ENCODE data around the gene NGFR. TPM values are rescaled to one million over a fixed set of nuclear protein-coding genes. Genes with fewer than 3 reads are reported as not detected.

Gene NGFR
- total RNA-seq, 1 experiment from 2014 or later: 1.6 TPM

DNA sequence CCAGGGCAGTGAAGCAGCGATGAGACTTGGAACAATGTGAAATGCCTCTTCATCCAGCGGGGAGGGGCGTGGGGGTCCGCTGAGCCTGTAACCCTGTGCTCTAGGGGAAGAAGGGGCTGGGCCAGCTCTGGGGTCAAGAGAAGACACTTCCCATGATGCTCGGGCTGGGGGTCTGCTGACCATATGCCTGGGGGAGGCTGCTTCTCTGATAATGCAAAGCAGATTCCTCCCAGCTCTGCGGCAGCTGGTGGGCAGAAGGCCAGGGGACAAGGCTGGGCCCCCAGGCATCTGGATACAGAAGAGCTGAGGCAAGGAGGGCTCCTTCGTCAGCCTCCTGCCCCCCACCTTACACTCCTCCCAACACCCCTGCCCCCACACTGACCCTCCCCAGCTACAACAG, 24.7 kb downstream of the NGFR start:
- H3K4me3 ChIP-seq (ENCODE audit: low read depth in 2 of 2, low read length in 2 of 2): no peak overlapping the region
- in situ Hi-C loops (cut with HindIII; ENCODE audit: low pct_unique_long_range_greater_than_20kb, low sequenced_read_pairs): no loop called here
- H3K9me3 ChIP-seq (ENCODE audit: control insufficient read depth, insufficient read depth, low read depth, low read length): no peaks in the 10 kb centered on the region
- no peaks in the 10 kb centered on the region for H3K36me3 ChIP-seq (ENCODE audit: control insufficient read depth, insufficient read depth, low read length)
- ChIA-PET CTCF (no interaction called here), POLR2A (no interaction called here)
- TF ChIP-seq, protein P1, sequence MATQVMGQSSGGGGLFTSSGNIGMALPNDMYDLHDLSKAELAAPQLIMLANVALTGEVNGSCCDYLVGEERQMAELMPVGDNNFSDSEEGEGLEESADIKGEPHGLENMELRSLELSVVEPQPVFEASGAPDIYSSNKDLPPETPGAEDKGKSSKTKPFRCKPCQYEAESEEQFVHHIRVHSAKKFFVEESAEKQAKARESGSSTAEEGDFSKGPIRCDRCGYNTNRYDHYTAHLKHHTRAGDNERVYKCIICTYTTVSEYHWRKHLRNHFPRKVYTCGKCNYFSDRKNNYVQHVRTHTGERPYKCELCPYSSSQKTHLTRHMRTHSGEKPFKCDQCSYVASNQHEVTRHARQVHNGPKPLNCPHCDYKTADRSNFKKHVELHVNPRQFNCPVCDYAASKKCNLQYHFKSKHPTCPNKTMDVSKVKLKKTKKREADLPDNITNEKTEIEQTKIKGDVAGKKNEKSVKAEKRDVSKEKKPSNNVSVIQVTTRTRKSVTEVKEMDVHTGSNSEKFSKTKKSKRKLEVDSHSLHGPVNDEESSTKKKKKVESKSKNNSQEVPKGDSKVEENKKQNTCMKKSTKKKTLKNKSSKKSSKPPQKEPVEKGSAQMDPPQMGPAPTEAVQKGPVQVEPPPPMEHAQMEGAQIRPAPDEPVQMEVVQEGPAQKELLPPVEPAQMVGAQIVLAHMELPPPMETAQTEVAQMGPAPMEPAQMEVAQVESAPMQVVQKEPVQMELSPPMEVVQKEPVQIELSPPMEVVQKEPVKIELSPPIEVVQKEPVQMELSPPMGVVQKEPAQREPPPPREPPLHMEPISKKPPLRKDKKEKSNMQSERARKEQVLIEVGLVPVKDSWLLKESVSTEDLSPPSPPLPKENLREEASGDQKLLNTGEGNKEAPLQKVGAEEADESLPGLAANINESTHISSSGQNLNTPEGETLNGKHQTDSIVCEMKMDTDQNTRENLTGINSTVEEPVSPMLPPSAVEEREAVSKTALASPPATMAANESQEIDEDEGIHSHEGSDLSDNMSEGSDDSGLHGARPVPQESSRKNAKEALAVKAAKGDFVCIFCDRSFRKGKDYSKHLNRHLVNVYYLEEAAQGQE (IDR thresholded peaks at IDR 0.05; ENCODE audit: insufficient read depth in 1 of 2, low read depth in 2 of 2, low read length in 1 of 2): no peak
- TF ChIP-seq POLR2AphosphoS5 (IDR thresholded peaks at IDR 0.05; ENCODE audit: low read depth, low read length) (no peak), TCF7L2 (IDR thresholded peaks at IDR 0.05; ENCODE audit: low read depth, low read length) (no peak), SIN3A (IDR thresholded peaks at IDR 0.05; ENCODE audit: borderline replicate concordance, insufficient read depth, low read depth, low read length) (no peak)
- TF ChIP-seq, protein P2, sequence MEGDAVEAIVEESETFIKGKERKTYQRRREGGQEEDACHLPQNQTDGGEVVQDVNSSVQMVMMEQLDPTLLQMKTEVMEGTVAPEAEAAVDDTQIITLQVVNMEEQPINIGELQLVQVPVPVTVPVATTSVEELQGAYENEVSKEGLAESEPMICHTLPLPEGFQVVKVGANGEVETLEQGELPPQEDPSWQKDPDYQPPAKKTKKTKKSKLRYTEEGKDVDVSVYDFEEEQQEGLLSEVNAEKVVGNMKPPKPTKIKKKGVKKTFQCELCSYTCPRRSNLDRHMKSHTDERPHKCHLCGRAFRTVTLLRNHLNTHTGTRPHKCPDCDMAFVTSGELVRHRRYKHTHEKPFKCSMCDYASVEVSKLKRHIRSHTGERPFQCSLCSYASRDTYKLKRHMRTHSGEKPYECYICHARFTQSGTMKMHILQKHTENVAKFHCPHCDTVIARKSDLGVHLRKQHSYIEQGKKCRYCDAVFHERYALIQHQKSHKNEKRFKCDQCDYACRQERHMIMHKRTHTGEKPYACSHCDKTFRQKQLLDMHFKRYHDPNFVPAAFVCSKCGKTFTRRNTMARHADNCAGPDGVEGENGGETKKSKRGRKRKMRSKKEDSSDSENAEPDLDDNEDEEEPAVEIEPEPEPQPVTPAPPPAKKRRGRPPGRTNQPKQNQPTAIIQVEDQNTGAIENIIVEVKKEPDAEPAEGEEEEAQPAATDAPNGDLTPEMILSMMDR (IDR thresholded peaks at IDR 0.05): no peak
- DNase-seq (ENCODE audit: low read depth, low spot score) (no peak), ATAC-seq (no peak)
- intact Hi-C loops (cut with micrococcal nuclease; ENCODE audit: unreplicated experiment): no loop called here
- H3K27me3 ChIP-seq (ENCODE audit: control insufficient read depth, insufficient read depth, low read length): no peaks in the 10 kb centered on the region
- peaks cover 12% of the 10 kb centered on the region for H3K4me1 ChIP-seq (ENCODE audit: control insufficient read depth, insufficient read depth, low read length)
- no peak overlapping the region for H3K27ac ChIP-seq (ENCODE audit: low read length)
- no TSS peak for BruUV-seq (replicated peaks)

DNA sequence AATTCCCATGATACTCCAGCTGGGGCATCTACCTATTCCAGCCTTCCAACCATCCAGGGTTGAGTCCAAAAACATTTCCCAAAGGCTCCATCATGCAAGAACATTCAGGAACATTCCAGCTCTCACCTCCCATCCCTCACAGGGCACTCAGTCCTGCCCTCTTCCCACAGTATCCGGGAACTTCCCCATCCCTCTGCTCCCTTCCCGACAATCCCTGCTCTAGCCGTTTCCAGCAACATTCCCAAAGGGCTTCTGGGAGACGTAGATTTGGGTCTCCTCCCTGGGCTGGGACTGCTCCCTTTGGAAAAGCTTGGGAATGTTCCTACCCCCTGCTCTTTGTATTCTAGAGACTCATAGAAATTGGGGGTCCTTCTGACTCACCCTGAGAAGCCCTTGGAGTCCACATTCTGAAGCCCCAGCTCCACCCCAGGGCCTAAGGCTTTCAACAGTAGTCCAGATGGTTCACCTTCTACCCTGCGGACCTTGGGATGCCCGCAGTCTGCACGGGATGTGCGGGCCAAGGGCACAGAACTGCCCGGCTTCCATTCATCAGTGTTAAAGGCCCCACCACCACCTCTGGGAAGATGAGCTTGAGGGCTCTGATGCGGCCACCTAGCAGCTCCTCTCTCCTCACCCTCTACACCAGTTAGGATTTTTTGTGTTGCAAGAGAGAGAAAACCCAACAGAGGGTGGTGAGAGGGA, 25.4 kb downstream of the NGFR start:
- CTCF ChIA-PET: no interaction called here

More for the DNA sequence above, 25.4 kb downstream of the NGFR start:
- POLR2A ChIA-PET: no interaction called here
- in situ Hi-C loops (cut with HindIII; ENCODE audit: low pct_unique_long_range_greater_than_20kb, low sequenced_read_pairs): no loop called here
- H3K4me3 ChIP-seq (ENCODE audit: low read depth in 2 of 2, low read length in 2 of 2): no peak overlapping the region
- intact Hi-C loops (cut with micrococcal nuclease; ENCODE audit: unreplicated experiment): no loop called here
- no peaks in the 10 kb centered on the region for H3K36me3 ChIP-seq (ENCODE audit: control insufficient read depth, insufficient read depth, low read length)
- ATAC-seq (no peak), DNase-seq (ENCODE audit: low read depth, low spot score) (no peak)
- no peak overlapping the region for H3K27ac ChIP-seq (ENCODE audit: low read length)
- H3K9me3 ChIP-seq (ENCODE audit: control insufficient read depth, insufficient read depth, low read depth, low read length): no peaks in the 10 kb centered on the region
- no TSS peak for BruUV-seq (replicated peaks)
- peaks cover 5% of the 10 kb centered on the region for H3K4me1 ChIP-seq (ENCODE audit: control insufficient read depth, insufficient read depth, low read length)
- no peak for TF ChIP-seq POLR2AphosphoS5 (IDR thresholded peaks at IDR 0.05; ENCODE audit: low read depth, low read length)
- TF ChIP-seq, protein P2 (IDR thresholded peaks at IDR 0.05): no peak
- TF ChIP-seq, protein P1 (IDR thresholded peaks at IDR 0.05; ENCODE audit: insufficient read depth in 1 of 2, low read depth in 2 of 2, low read length in 1 of 2): no peak
- TF ChIP-seq SIN3A (IDR thresholded peaks at IDR 0.05; ENCODE audit: borderline replicate concordance, insufficient read depth, low read depth, low read length): no peak
- TF ChIP-seq TCF7L2 (IDR thresholded peaks at IDR 0.05; ENCODE audit: low read depth, low read length): no peak
- H3K27me3 ChIP-seq (ENCODE audit: control insufficient read depth, insufficient read depth, low read length): no peaks in the 10 kb centered on the region
